NCI-H146 treated with DMSO at 0.1 percent for 48 hours (cell line): ENCODE measurements around the gene TUBGCP6.
A peak's percentile ranks its signal among the peaks of the same experiment; 100 is the strongest.

Source experiments
- DNase-seq: peaks from one replicate; lab custom pipeline; 2025; ENCODE audit not compliant: unreplicated experiment; lab: John Stamatoyannopoulos, UW

The TUBGCP6 gene

DNA sequence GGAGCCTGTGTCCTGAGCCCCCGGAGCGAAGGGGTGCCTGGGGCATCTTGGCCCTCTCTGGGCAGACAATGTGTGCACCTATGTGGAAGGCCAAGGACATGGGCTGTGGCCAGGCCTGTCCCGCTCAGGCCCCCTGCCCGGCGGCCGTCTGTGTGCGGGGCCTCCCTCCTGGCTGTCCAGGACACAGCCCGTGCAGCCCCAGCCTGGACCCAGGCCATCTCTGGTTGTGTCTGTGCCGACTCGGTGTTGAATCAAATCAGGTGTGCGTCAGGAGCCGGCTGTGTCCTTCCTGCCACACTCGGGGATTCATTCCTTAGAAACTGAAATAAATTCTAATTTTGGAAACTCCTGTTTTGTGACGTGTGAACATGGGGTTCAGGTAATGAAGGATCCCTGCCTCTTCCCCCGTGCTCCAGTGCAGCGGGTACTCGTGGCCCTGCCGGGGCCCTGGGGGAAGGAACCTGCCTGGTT lies 45.5 kb downstream of the TUBGCP6 start:
- no peak for DNase-seq

DNA sequence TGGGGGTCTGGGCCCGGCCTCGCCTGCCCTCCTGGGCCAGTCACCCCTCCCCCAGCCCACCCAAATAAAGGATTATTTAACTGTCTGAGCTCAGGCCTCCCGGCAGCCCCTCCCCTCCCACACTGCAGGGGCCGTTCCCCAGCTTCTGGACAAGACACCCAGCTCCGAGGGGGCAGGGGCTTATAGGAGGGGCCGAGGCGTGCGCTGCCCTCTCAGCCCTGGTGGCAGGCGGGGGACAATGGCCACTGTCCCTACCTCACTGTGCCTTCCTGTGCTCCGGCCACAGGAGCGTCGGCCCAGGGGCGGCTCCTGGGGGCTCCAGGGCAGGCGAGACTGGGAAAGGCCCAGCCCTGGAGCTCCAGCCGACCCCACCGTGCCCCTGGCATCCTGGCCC lies 46.2 kb downstream of the TUBGCP6 start:
- DNase-seq: no peak

DNA sequence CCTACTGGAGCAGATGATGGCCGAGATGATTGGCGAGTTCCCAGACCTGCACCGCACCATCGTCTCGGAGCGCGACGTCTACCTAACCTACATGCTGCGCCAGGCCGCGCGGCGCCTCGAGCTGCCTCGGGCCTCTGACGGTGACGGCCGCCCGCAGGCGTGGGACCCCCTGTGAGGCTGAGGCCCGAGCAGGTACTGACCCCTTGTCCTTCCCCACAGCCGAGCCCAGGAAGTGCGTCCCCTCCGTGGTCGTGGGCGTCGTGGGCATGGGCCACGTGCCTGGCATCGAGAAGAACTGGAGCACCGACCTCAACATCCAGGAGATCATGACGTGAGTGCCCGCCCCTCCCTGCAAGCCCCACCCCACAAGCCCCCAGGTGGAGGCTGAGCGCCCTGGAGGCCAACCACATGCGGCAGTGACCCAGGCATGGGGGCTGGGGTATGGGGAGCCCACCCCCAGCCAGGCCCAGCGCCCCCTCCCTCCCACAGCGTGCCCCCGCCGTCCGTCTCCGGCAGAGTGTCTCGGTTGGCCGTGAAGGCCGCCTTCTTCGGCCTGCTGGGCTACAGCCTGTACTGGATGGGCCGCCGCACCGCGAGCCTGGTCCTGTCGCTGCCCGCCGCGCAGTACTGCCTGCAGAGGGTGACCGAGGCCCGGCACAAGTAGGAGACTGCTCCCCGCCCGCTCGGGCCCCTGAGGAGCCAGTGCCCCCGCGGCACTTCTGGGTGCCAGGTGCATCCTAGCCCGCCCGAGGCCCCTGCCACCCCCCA lies 46.8 kb downstream of the TUBGCP6 start:
- DNase-seq: no peak

DNA sequence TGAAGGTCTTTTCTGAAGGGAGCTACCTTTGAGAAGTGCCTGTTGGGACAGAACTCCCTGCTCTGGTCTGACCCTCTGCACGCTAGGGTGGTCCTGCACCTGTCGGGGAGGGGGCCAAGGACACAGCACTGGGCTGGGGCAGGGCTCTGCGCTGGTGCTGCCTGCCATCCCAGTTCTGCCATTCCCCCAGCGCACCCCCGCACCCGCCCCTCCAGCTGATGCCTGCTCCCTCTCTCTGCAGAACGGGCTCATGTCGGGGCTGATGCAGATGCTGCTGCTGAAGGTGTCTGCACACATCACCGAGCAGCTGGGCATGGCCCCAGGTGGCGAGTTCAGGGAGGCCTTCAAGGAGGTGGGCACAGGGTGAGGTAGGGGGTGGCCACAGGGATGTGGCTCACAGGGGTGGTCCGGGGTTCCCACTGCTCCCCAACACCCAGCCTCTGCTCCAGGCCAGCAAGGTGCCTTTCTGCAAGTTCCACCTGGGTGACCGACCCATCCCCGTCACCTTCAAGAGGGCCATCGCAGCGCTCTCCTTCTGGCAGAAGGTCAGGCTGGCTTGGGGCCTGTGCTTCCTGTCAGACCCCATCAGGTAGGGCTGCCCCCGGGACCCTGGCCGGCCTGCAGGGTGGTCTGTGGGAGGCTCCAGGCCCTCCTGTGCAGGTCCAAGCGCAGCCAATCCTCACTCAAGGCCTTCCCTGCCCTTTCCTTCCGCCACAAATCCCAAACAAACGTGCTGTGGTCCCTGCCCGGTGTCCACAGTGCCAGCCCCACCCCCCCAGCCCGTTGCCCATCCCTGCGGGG lies 47.6 kb downstream of the TUBGCP6 start:
- no peak for DNase-seq

DNA sequence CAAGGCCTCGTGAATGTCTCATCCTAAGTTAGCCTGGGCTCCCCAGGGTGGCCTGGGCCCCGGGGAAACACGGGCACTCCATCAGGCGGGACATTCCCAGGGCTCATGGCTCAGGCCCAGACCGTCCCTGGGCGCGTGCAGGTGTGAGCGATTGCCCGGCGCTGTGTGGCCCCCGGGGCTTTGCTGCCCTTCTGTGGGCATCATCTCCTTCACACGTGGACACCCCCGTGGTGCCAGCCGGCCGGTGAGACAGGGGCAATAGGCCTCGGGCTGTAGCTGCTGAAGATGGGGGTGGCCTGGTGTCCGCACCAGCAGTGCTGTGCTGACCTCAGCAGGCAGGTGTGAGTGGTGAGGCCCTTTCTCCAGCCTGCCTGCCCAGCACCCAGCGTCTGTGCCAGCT lies 48.6 kb downstream of the TUBGCP6 start:
- no peak for DNase-seq

DNA sequence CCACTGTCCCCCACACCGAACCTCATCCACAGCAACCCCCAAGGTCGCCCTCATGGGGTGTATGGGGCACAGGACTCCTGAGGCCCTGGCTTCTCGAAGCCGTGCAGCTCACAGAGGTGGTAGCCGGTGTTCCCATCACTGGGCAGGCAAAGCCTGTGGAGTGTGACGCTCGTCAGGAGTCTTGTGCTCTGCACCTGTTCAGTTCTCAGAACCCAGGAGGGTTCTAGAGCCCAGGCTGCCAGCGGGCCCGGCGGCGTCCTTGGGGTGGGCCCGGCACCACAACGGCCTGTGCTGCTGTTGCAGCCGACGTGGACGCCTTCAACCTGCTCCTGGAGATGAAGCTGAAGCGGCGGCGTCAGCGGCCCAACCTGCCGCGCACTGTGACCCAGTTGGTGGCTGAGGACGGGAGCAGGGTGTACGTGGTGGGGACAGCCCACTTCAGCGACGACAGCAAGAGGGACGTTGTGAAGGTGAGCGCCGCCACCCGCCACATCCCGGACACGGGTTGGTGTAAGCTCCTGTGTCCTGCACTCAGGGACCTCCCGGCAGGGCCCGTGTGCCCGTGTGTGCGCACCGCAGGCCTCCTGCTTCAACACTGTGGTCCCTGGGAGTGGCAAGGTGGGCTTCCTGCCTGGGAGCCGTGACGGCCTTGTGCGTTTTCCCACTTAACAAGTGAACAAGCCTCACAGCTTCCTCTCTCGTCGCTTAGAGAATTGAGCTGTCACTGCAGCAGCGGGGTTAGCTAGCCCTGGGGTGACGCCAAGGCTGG lies 50.6 kb downstream of the TUBGCP6 start:
- no peak for DNase-seq

DNA sequence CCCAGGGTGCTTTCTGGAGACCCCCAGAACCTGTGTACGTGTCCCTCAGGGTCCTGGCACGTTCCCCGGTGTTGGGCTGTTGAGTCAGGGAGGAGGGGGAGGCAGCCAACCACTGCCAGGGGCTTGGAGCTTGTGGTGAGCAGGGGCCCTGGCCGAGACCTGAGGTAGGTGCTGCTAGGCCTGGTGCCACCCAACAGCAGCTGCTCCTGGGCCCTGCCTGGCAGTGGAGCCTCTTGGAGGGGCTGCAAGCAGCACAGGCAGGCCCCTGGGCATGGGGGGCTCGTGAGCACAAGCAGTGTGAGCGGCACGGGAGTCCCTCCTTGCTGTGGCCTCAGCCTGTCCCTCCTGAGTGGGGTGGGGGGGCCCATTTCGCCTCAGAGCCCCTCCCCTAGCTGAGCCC lies 51.2 kb downstream of the TUBGCP6 start:
- DNase-seq: no peak

DNA sequence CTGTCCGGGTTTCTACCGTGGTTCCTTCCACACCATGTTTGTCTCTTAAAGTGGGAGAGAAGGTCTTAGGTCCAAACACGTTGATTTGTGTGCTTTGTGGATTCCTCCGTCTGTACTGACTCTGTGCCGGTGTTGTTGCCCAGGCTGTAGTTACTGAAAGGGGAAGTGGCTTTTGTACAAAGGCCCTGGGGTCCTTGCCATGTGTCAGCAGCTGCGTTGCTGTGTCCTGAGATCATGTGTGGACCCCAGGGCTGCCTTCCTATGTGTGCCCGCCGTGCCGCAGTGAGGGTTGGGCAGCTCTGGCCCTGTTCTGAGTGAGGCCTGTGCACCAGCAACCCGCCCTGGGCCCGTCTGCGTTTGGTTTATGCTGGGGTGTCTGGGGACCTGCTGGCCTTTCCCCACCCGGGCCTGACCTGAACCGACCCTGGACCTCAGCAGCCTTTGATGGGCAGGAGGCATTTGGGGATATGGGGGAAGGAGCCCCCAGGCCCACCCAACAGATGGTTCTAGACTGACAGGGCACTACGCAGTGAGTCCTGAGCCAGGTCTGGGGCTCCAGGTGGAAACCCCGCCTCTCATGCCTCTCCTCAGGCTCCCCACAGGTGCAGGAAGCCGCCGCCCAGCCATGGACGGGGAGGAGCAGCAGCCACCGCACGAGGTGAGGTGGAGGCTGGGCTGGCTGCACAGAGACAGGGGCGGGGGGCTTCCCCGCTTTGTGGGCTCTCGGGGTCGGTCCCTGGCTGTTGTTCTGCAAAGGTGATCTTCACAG lies 52.2 kb downstream of the TUBGCP6 start:
- DNase-seq: no peak

DNA sequence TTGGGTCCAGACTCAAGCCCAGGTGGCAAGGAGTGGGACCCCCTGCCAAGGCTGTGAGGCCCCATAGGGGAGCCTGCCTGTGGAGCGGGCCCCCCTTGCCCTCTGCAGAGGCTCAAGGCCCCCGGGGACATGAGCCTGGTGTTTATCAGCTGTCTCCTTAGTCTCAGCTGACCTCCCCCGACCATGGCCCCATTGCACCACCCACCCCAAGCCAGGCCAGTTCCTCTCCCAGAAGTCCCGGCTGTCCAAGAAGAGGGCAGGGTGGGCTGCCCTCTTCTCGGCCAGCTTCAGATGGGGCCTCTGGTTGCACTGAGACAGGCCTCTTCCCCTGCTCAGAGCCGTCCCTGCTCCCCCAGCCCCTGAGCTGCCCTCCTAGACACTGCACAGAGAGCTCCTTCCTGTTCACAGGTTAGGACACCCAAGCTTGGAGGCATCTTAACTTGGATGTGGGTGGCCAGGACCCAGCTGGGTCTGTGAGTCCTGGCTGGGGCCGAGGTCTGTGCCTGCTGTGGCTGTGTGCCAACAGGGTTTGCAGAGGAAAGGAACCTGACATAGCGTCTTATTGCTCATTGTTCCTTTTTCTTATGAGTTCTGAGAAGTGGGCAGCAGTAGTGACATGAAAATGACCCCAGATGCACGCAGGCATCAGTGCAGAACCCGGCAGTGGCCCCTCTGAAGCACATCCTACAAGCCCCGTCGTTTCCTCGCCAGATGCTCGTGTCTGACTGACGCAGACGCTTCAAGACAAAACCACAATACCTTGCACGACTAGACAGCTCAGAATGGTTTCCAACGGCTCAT lies 53.7 kb downstream of the TUBGCP6 start:
- no peak for DNase-seq

DNA sequence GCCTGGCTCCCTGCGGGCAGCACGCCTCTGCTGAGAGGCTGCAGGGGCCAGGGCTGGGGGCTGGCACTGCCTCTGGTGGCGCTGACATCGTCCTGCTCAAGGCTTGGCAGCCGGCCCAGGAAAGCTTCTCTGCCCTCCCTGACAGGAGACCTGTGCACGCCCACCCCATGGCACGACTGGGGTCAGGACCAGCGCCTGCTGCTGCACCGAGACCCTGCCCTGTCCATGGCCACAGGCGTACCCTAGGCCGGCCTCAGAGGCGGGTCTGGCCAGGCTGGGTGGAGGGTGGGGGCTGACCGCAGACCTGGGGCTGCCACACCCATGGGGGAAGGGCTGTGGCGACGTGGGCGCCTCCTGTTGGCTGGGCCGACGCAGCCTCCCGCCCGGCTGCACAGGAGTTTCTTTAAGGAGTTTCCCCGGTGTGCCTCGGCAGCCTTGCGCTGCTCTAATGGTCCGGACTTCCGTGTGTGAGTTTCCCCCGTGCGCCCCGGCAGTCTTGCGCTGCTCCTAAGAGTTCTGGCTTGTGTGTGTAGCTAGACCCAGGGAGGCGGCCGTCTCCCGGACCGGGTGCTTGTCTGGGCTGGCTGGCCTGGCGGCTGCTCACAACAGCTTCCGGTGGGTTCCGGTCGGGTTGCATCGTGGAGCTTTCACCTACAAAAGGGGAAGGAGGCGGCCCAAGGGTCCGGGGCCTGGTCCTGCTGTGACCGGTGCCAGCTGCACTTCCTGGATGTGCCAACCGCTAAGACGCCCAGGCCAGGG lies 54.5 kb downstream of the TUBGCP6 start:
- DNase-seq: no peak

DNA sequence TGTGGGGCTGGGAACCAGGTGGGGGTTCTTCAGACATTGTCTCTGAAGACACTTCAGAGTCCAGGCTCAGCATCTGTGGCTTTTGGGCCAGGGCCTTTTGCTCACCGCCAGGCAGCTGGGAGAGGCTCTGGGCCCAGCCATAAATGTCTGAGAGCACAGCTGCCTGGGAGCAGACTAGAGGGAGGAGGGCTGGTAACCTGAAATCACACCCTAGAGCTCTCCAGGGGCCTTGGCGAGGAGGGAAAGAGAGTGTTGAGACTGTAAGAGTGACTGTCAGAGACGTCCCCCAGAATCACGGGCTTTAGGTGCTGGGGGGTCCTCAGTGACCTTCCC lies 55.0 kb downstream of the TUBGCP6 start:
- no peak for DNase-seq

DNA sequence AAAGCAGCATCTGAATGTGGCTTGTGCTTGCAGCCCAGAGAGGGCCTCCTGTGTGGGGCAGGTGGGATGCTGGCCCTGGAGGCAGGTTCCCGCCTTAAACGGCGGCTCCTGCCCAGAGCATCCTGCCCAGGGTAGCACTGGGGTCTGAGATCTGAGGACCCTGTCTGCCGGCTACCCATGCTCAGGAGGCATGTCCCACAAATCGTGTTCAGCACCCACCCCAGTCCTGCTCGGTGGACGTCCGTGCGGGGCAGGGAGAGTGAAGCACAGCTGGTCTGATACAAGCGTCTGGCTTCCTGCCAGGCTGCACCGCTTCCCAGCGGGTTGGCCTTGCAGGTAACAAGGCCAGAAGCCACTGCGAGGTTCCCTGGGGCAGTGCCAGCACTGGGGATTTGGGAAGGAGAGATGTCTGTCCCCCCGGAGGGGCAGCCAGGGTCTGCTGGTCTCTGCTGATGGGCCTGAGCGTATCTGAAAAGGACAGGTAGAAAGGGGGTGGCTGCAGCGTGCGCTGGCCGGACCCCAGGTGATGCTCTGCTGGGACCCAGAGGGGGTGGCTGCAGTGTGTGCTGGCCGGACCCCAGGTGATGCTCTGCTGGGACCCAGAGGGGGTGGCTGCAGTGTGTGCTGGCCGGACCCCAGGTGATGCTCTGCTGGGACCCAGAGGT lies 55.5 kb downstream of the TUBGCP6 start:
- no peak for DNase-seq

DNA sequence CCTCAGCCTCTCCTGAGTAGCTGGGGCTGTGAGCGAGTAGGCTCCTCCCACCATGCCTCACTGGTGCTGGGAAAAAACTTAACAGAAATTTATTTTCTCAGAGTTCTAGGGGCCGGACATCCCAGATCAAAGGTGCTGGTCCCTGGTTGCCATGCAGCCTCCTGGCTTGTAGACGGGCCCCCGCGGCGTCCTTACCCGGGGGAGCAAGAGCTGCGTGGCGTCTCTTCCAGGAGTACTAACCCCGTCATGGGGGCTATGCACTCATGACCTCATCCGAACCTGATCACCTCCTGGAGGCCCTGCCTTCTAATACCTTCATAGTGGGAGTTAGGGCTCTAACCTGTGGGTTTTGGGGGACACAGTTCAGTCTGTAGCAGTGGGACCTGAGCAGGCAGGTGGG lies 56.5 kb downstream of the TUBGCP6 start:
- DNase-seq: no peak

DNA sequence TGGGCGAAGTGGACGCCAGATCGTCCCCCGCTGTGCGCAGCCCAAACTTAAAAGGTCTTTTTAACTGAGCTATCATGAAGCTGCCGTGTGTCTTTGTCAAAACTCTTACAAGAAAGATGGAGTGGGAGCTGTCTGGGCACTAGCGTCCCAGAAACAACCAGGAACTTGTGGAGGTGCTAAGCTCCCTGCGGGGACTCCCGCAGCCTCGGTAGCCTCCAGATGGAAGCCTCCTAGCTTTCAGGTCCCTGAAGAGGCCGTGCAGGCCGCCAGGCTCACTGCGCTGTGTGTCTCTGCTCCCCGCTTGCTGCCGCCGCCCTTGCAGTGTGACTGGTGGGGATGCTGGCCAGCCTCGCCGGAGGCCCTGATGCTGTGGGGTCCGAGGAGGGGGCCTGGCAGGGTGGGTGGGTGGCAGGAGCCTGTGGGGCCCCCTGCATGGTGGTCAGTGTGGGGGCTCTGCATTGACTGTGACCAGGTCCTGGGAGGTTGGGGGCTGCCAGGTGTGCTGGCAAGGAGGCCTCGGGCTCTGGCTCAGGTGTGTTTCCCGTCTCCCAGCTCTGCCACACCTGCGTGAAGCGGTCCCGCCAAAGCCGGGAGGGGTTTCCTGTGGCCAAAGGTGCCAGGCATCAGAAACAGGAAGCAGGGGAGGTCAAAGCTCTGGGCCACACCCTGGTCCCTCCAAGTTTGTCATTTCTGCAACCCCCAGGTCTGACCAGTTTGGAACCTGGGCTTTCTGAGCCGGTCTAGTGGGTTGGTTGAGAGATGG lies 57.9 kb downstream of the TUBGCP6 start:
- DNase-seq: no peak

DNA sequence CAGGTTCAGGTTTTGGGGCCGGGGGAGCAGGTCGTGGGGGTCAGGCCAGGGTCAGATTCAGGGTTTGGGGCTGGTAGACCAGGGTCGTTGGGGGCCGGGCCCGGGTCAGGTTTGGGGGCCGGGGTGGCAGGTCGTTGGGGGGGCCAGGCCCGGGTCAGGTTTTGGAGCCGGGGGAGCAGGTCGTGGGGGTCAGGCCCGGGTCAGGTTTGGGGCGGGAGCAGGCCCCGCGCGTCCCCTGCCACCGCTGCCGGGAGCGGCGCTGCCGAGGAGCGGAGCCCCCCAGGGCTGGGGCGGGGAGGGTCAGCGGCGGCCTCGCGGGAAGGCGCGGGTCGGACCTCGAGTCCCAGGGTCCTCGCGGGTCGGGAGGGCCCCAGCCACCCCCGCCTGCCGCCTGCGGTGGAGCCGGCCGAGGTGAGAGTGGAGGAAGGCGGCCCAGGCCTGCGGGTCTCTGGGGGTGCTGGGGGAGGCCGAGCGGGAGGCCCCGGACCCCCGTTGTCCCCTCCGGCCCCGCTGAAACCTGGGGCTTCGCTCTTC lies 58.6 kb downstream of the TUBGCP6 start:
- no peak for DNase-seq

DNA sequence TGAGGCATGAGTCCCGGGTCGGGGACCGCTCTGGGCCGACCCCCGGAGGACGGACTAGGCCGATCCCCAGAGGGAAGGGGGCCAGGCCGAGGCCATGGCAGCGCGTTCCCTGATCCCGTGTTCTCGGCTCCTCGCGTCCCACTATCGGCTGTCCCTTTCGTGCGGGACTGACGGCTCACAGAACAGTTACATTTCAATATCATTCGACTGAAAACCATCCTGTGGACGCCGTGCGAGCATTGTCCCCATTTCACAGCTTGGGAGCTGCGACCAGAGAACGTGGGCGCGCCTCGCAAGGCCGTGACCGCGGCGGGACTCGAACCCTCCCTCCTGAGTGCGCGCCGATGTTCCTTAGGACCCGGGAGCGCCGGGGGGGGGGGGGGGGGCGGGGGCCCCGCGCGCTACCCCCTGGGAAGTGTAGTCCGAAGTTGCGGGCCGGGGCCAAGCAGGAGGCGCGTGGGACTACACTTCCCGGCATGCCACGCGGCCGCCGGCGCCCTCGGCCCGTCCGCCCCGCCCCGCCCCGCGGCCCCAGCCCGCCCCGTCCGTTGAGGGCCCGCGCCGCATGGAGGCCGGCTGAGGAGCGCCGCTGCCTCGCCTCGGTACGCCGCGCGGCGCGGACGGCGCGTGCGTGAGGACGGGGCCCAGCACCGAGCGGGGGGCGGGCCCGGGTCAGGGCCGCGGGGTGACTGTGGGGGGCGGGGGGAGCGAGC lies 59.3 kb downstream of the TUBGCP6 start, which contains the start of gene TRABD:
Gene TRABD, plus strand, starts transcription at position 539 of the 713 bp plus-strand sequence. CDS start 7,148 bp downstream, outside the sequence.
- peak; percentile 42 for DNase-seq

DNA sequence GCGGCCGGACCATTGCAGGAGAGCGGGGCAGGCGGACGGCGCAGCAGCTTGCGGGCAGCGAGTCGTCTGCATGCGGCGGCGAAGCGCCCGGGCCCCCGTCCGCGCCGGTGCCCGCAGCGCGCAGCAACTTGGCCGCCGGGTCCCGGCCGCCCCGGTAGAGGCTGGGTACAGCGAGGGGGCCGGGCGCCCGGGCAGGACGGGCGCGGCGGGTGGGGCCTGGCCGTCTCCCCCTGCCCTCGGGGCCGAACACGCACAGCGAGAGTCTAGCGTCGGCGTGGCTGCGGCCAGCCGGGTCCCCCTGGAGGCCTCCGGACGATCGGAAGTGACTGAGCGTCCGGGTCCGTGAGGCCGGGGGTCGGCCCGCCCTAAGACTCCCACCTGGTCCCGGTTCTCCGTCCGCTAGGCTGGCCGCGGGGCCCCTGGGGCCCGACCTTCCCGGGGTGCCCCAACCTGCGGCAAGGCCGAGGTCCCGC lies 59.9 kb downstream of the TUBGCP6 start:
- no peak for DNase-seq
